Activated CD4-positive, alpha-beta T cell treated with anti-CD3 and anti-CD28 coated beads, Interleukin-2, amount 50 U/mL, for 48 hours (primary cell): Measurements from ENCODE around the gene MORC1.

ENCODE experiments used
- DNase-seq, 2 experiments: peaks; one replicate each; pipeline ENCODE4 v3.0.0-alpha.2; 2020

MORC1 gene

GRCh38 chr3:108936924-108937689 lies 180.8 kb downstream of the MORC1 start:
- no peak for DNase-seq

GRCh38 chr3:108931035-108931434 lies 186.9 kb downstream of the MORC1 start:
- no peak for DNase-seq

- no peak for DNase-seq
These were observed 199.1 kb downstream of the MORC1 start for GRCh38 chr3:108918866-108919265.

- peak; percentile 55 to 66 for DNase-seq
These were observed 202.9 kb downstream of the MORC1 start for GRCh38 chr3:108914774-108915641.

GRCh38 chr3:108909799-108910198 lies 208.1 kb downstream of the MORC1 start:
- DNase-seq, result no peak
